Astrocyte of the spinal cord (primary cell): Measurements from ENCODE around the gene CCDC183.
"Not testable (repeated sequence)": the region's sequence is repeated elsewhere in the genome, so short reads cannot be mapped to it uniquely, and the experiment has no call there.

ENCODE experiments used
- DNase-seq: peaks from one replicate; pipeline ENCODE4 v3.0.0; 2011; ENCODE audit warnings: low read depth, low spot score
- H3K4me3 ChIP-seq: 2 replicates; pipeline ENCODE4 v1.5.1; 2011; ENCODE audit warnings: low read depth, mild to moderate bottlenecking, low read length, moderate library complexity
- in situ Hi-C: cut with HindIII; loops from 2 replicates; pipeline ENCODE4 v1.10.0; 2017; ENCODE audit warnings: low sequenced_read_pairs
- TF ChIP-seq, protein P1 (sequence below): IDR thresholded peaks from 2 replicates; pipeline ENCODE4 v1.5.1; 2012; ENCODE audit warnings: low read depth, mild to moderate bottlenecking, low read length, inconsistent platforms

CCDC183 gene

DNA sequence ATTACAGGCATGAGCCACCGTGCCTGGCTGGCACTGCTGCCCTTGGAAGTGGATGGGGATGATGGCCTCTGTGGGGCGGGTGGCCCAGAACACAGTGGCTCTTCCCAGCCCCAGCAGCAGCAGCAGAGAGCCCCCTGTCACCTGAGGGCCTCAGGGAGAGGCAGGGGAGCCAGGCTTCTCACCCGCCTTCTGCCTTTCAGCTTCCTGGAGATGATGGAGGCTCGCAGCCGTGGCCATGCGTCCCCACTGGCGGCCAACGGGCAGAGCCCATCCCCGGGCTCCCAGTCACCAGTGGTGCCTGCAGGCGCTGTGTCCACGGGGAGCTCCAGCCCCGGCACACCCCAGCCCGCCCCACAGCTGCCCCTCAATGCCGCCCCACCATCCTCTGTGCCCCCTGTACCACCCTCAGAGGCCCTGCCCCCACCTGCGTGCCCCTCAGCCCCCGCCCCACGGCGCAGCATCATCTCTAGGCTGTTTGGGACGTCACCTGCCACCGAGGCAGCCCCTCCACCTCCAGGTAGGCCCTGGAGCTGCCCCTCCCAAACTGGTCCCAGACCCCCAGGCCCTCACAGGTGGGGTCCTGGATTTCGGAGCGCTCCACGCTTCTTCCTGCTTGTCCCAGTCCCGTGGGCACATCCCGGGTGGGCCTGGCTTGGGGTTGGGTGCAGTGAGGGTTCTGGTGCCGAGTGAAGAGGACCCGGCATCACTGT lies 41.2 kb downstream of the CCDC183 start:
- no peak for DNase-seq
- in situ Hi-C loops = no loop called here
- no peak overlapping the region for H3K4me3 ChIP-seq
- TF ChIP-seq, protein P1, sequence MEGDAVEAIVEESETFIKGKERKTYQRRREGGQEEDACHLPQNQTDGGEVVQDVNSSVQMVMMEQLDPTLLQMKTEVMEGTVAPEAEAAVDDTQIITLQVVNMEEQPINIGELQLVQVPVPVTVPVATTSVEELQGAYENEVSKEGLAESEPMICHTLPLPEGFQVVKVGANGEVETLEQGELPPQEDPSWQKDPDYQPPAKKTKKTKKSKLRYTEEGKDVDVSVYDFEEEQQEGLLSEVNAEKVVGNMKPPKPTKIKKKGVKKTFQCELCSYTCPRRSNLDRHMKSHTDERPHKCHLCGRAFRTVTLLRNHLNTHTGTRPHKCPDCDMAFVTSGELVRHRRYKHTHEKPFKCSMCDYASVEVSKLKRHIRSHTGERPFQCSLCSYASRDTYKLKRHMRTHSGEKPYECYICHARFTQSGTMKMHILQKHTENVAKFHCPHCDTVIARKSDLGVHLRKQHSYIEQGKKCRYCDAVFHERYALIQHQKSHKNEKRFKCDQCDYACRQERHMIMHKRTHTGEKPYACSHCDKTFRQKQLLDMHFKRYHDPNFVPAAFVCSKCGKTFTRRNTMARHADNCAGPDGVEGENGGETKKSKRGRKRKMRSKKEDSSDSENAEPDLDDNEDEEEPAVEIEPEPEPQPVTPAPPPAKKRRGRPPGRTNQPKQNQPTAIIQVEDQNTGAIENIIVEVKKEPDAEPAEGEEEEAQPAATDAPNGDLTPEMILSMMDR = no peak

DNA sequence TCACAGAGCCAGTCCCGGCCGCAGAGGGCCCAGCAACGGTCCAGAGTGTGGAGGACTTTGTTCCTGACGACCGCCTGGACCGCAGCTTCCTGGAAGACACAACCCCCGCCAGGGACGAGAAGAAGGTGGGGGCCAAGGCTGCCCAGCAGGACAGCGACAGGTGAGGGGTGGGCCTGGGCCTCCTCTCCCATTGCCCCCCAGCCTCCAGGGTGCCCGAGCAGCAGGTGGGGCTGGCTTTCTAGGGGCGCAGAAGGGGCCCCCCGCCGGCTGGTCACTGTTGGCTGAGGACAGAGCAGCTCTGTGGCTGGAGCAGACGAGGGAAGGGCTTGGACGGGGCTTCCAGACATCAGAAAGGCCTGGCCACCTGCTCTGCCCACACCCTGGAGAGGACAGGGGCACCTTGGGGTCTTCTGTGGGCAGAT lies 41.7 kb downstream of the CCDC183 start:
- H3K4me3 ChIP-seq, in situ Hi-C loops, DNase-seq: not testable (repeated sequence)

DNA sequence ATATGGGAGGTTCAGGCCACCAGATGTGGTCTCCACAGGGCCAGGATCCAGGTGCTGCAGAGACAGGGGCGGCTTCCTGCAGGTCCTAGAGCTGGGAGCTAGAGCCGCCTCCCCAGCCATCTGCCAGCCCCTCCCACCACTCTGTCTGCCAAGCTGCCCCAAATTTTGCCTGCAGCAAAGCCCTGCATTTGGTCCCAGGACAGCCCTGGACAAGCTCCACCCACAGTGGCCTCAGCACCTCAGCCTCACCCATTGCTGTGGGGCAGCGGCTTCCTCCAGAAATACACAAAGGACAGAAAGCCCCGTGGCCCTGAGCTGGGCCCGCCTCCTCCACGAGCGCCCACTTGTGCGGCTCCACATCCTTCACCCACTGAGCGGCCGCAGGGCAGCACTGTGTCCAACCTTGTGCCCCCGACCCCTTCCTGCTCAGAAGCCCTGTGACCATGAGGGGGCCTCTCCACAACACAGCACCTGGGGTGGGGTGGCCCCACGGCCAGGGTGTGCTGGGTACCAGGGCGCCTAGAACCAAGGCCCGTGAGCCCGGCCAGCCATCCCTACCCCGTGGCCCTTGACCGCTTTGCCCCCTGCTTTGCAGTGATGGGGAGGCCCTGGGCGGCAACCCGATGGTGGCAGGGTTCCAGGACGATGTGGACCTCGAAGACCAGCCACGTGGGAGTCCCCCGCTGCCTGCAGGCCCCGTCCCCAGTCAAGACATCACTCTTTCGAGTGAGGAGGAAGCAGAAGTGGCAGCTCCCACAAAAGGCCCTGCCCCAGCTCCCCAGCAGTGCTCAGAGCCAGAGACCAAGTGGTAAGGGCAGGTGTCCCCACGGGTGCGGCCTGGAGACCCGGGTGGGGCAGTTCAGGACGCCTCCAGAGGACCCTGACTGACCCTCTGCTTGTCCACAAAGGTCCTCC lies 42.4 kb downstream of the CCDC183 start:
- no peak for DNase-seq
- no peak overlapping the region for H3K4me3 ChIP-seq
- TF ChIP-seq, protein P1 = no peak
- in situ Hi-C loops = no loop called here

DNA sequence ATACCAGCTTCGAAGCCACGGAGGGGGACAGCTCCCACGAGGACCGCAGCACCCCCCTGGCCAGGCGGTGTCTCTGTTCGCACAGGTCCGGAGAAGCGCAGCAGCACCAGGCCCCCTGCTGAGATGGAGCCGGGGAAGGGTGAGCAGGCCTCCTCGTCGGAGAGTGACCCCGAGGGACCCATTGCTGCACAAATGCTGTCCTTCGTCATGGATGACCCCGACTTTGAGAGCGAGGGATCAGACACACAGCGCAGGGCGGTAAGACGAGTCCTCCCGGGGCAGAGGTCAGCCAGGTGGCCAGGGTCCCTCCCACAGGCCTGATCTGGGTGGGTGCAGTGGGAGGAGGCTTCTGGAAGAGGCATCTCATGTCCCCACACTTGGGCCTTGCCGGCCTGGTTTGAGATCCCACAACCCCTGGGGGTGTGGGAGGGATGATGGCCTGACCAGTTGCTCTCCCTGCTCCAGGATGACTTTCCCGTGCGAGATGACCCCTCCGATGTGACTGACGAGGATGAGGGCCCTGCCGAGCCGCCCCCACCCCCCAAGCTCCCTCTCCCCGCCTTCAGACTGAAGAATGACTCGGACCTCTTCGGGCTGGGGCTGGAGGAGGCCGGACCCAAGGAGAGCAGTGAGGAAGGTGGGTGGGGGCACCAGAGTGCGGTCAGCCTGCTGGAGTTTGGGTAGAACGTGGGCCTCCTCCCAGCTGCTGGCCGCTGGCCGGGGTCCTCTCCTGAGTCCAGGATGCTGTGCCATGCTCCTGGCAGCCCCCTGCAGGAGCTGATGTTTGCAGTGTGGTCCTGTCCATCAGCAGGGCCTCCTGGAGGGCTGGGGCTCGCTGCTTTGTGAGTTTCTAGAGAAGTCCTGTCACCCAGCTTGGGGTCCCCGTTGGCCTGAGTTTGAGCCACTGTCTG lies 43.3 kb downstream of the CCDC183 start:
- no peak overlapping the region for H3K4me3 ChIP-seq
- in situ Hi-C loops = no loop called here
- no peak for DNase-seq
- TF ChIP-seq, protein P1 = no peak

DNA sequence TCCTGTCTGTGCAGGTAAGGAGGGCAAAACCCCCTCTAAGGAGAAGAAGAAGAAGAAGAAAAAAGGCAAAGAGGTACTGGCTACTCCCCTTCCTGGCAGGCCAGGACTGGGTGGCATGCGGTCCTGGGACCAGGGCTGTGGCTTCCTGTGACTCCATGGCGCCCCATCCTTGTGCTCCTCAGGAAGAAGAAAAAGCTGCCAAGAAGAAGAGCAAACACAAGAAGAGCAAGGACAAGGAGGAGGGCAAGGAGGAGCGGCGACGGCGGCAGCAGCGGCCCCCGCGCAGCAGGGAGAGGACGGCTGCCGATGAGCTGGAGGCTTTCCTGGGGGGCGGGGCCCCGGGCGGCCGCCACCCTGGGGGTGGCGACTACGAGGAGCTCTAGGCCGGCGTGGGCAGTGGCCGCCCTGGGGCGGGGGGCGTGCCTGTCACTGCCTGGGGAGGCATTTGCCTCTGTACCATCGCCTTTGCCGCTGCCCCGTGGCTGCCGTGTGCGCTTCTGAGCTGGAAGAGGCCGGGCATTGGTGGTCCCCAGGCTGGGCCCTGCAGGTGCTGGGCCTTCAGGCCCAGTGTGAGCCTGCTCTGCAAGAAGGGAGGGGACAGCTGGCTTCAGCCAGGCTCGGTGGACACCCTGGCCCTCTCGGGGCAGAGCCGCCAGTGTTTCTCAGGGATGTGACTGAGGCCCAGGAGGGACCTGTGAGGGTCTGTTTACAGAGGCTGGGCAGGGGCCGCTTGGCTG lies 44.2 kb downstream of the CCDC183 start:
- TF ChIP-seq, protein P1 = no peak
- in situ Hi-C loops = no loop called here

DNA sequence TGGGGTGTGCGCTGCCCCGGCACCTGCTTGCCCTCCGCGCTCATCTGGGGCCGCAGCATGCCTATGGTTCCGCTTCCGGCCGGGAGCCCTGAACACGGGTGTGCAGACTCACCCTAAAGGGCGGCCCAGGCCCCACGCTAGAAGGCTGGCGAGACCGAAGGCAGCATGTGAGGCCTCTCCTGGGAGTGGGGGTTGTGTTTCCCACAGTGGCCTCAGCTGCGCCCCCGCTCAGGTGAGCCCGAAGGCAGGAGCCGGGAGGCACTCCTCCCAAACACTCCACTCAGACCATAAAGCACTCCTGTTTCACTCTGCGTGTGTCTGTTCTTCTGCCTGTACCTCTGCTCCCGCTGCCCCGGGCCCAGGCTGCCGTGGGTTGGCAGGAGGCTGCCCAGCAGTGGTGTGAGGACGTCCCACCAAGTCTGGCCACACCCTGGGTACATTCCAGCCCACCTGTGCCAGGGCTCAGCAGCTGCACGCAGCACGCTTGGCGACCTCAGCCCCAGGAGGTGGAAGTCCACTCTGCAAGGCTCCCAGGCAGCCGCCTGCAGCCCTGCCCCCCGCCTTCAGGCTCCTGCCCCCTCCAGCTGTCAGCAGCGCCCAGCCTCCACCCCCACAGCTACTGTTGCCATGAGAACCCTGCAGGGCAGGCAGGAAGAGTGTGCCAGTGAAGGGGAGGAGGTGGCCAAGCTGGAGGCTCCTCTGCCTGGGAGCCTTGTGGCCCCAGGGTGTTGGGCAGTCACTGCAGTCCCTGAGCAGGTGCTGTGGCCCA lies 44.9 kb downstream of the CCDC183 start:
- H3K4me3 ChIP-seq = no peak overlapping the region
- peak; percentile 62 for DNase-seq
- TF ChIP-seq, protein P1 = no peak
- in situ Hi-C loops = no loop called here

More for the DNA sequence above, 44.2 kb downstream of the CCDC183 start:
- H3K4me3 ChIP-seq = no peak overlapping the region
- DNase-seq = no peak

DNA sequence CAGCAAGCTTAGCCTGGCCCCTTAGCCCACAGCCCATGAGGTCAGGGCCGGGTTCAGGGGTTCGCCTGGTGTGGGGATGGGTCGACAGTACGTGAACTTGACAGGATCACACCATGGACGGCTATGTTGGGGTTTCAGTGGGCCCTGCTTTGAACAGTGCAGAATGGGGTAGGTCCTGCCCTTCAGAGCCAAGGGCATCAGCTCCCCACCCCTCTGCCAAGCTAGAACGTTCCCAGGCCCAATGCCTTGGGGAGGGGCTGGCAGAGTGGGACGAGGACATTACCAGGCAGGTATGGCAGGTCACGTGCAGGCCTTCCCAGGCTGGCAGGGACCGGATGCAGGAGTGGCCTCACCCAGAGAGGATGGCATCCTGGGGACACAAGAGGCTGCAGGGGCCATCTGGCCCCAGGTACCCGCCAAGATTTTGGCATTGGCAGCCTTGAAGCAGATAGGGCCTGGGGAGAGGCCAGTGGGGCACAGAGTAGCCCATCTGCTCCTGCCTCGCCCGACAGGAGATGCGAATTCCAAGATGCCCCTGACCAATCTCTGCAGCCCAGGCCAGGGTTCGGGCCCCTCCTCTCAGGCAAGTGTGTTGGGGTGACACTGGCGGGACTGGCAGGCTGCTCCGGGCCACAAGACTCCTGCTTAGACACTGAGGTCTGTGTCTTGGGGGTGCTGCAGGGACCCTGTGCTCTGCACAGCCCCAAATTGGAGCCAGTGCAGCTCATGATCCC lies 45.7 kb downstream of the CCDC183 start:
- in situ Hi-C loops, DNase-seq: not testable (repeated sequence)
- peak overlapping the region; percentile 52 for H3K4me3 ChIP-seq
